ENCODE measurements around the gene C20orf173. TPM values are rescaled to one million over a fixed set of nuclear protein-coding genes. Genes with fewer than 3 reads are reported as not detected.
A peak's percentile ranks its signal among the peaks of the same experiment; 100 is the strongest.
"Not testable (repeated sequence)": the region's sequence is repeated elsewhere in the genome, so short reads cannot be mapped to it uniquely, and the experiment has no call there.

C20orf173 gene
- total and polyA plus RNA-seq, 4 donors: not detected

- 49% methylated on average over 11 of the region's 11 CpGs for WGBS (ENCODE audit: insufficient coverage)
- no peak overlapping the region for H3K27ac ChIP-seq (ENCODE audit: low read depth, low read length)
- no peaks in the 10 kb centered on the region for H3K27me3 ChIP-seq (ENCODE audit: control insufficient read depth, insufficient read depth, low read length)
- peaks cover 14% of the 10 kb centered on the region for H3K4me1 ChIP-seq (ENCODE audit: control insufficient read depth, insufficient read depth, low read length)
- peaks cover 14% of the 10 kb centered on the region for H3K36me3 ChIP-seq (ENCODE audit: control insufficient read depth, insufficient read depth, low read length)
- peak in 3 of 6 donors; percentile 11 to 89 (median 44) for DNase-seq (ENCODE audit: low read depth in 4 of 6, low spot score in 6 of 6)
- no peaks in the 10 kb centered on the region for H3K9me3 ChIP-seq (ENCODE audit: control insufficient read depth, insufficient read depth, low read length)
- H3K4me3 ChIP-seq (ENCODE audit: low read depth, low read length): no peak overlapping the region
Measured at GRCh38 chr20:35539756-35540212, 10.3 kb upstream of the C20orf173 start.

GRCh38 chr20:35527122-35527769 is 2.2 kb downstream of the C20orf173 start:
- H3K27ac ChIP-seq (ENCODE audit: low read depth, low read length): no peak overlapping the region
- peaks cover 2% of the 10 kb centered on the region for H3K9me3 ChIP-seq (ENCODE audit: control insufficient read depth, insufficient read depth, low read length)
- no peaks in the 10 kb centered on the region for H3K4me1 ChIP-seq (ENCODE audit: control insufficient read depth, insufficient read depth, low read length)
- 54% methylated on average over 4 of the region's 12 CpGs for WGBS (ENCODE audit: insufficient coverage)
- H3K36me3 ChIP-seq (ENCODE audit: control insufficient read depth, insufficient read depth, low read length): no peaks in the 10 kb centered on the region
- no peak for DNase-seq (ENCODE audit: low read depth in 4 of 6, low spot score in 6 of 6)
- H3K27me3 ChIP-seq (ENCODE audit: control insufficient read depth, insufficient read depth, low read length): no peaks in the 10 kb centered on the region
- no peak overlapping the region for H3K4me3 ChIP-seq (ENCODE audit: low read depth, low read length)

- Histone ChIP-seq H3K4me3 (ENCODE audit: low read depth, low read length) (no peak overlapping the region), H3K4me1 (ENCODE audit: control insufficient read depth, insufficient read depth, low read length) (no peaks in the 10 kb centered on the region), H3K27me3 (ENCODE audit: control insufficient read depth, insufficient read depth, low read length) (no peaks in the 10 kb centered on the region), H3K9me3 (ENCODE audit: control insufficient read depth, insufficient read depth, low read length) (peaks cover 2% of the 10 kb centered on the region), H3K36me3 (ENCODE audit: control insufficient read depth, insufficient read depth, low read length) (no peaks in the 10 kb centered on the region), H3K27ac (ENCODE audit: low read depth, low read length) (no peak overlapping the region)
- DNase-seq (ENCODE audit: low read depth in 4 of 6, low spot score in 6 of 6): no peak
- WGBS (ENCODE audit: insufficient coverage): 100% methylated on average over 1 of the region's 1 CpG
Measured at GRCh38 chr20:35525639-35526038, 3.8 kb downstream of the C20orf173 start.

- Histone ChIP-seq H3K27ac (ENCODE audit: low read depth, low read length) (no peak overlapping the region), H3K27me3 (ENCODE audit: control insufficient read depth, insufficient read depth, low read length) (no peaks in the 10 kb centered on the region), H3K9me3 (ENCODE audit: control insufficient read depth, insufficient read depth, low read length) (peaks cover 2% of the 10 kb centered on the region), H3K4me1 (ENCODE audit: control insufficient read depth, insufficient read depth, low read length) (no peaks in the 10 kb centered on the region), H3K4me3 (ENCODE audit: low read depth, low read length) (no peak overlapping the region), H3K36me3 (ENCODE audit: control insufficient read depth, insufficient read depth, low read length) (no peaks in the 10 kb centered on the region)
- no peak for DNase-seq (ENCODE audit: low read depth in 4 of 6, low spot score in 6 of 6)
- WGBS (ENCODE audit: insufficient coverage): 94% methylated on average over 4 of the region's 6 CpGs
Measured at GRCh38 chr20:35523298-35523888, 6.1 kb downstream of the C20orf173 start.

- Histone ChIP-seq H3K4me1 (ENCODE audit: control insufficient read depth, insufficient read depth, low read length) (peaks cover 5% of the 10 kb centered on the region), H3K4me3 (ENCODE audit: low read depth, low read length) (no peak overlapping the region), H3K27me3 (ENCODE audit: control insufficient read depth, insufficient read depth, low read length) (no peaks in the 10 kb centered on the region), H3K27ac (ENCODE audit: low read depth, low read length) (no peak overlapping the region), H3K36me3 (ENCODE audit: control insufficient read depth, insufficient read depth, low read length) (peaks cover 17% of the 10 kb centered on the region), H3K9me3 (ENCODE audit: control insufficient read depth, insufficient read depth, low read length) (no peaks in the 10 kb centered on the region)
- 95% methylated on average over 4 of the region's 9 CpGs for WGBS (ENCODE audit: insufficient coverage)
- no peak for DNase-seq (ENCODE audit: low read depth in 4 of 6, low spot score in 6 of 6)
Measured at GRCh38 chr20:35518955-35519354, 10.5 kb downstream of the C20orf173 start.

GRCh38 chr20:35517767-35518166 is 11.7 kb downstream of the C20orf173 start:
- H3K27ac ChIP-seq (ENCODE audit: low read depth, low read length); H3K4me3 ChIP-seq (ENCODE audit: low read depth, low read length); DNase-seq (ENCODE audit: low read depth in 4 of 6, low spot score in 6 of 6); H3K9me3 ChIP-seq (ENCODE audit: control insufficient read depth, insufficient read depth, low read length); H3K27me3 ChIP-seq (ENCODE audit: control insufficient read depth, insufficient read depth, low read length); H3K4me1 ChIP-seq (ENCODE audit: control insufficient read depth, insufficient read depth, low read length): not testable (repeated sequence)
- H3K36me3 ChIP-seq (ENCODE audit: control insufficient read depth, insufficient read depth, low read length): peaks cover 23% of the 10 kb centered on the region
- WGBS (ENCODE audit: insufficient coverage): 71% methylated on average over 4 of the region's 5 CpGs

- WGBS (ENCODE audit: insufficient coverage): 10% methylated on average over 1 of the region's 1 CpG
Measured at GRCh38 chr20:35517125-35517524, 12.3 kb downstream of the C20orf173 start.

GRCh38 chr20:35515949-35516645 is 13.4 kb downstream of the C20orf173 start:
- H3K27ac ChIP-seq (ENCODE audit: low read depth, low read length): no peak overlapping the region
- H3K36me3 ChIP-seq (ENCODE audit: control insufficient read depth, insufficient read depth, low read length): peaks cover 36% of the 10 kb centered on the region
- H3K27me3 ChIP-seq (ENCODE audit: control insufficient read depth, insufficient read depth, low read length): no peaks in the 10 kb centered on the region
- DNase-seq (ENCODE audit: low read depth in 4 of 6, low spot score in 6 of 6): peak in 1 of 6 donors; percentile 38
- no peaks in the 10 kb centered on the region for H3K9me3 ChIP-seq (ENCODE audit: control insufficient read depth, insufficient read depth, low read length)
- WGBS (ENCODE audit: insufficient coverage): no CpG with 5 or more reads among the region's 3 CpGs
- H3K4me1 ChIP-seq (ENCODE audit: control insufficient read depth, insufficient read depth, low read length): peaks cover 5% of the 10 kb centered on the region
- H3K4me3 ChIP-seq (ENCODE audit: low read depth, low read length): no peak overlapping the region

More at GRCh38 chr20:35517125-35517524, 12.3 kb downstream of the C20orf173 start:
- H3K36me3 ChIP-seq (ENCODE audit: control insufficient read depth, insufficient read depth, low read length): peaks cover 30% of the 10 kb centered on the region
- peaks cover 5% of the 10 kb centered on the region for H3K4me1 ChIP-seq (ENCODE audit: control insufficient read depth, insufficient read depth, low read length)
- no peak for DNase-seq (ENCODE audit: low read depth in 4 of 6, low spot score in 6 of 6)
- no peak overlapping the region for H3K27ac ChIP-seq (ENCODE audit: low read depth, low read length)
- H3K4me3 ChIP-seq (ENCODE audit: low read depth, low read length): no peak overlapping the region
- no peaks in the 10 kb centered on the region for H3K27me3 ChIP-seq (ENCODE audit: control insufficient read depth, insufficient read depth, low read length)
- no peaks in the 10 kb centered on the region for H3K9me3 ChIP-seq (ENCODE audit: control insufficient read depth, insufficient read depth, low read length)

- WGBS (ENCODE audit: insufficient coverage): 96% methylated on average over 3 of the region's 4 CpGs
- Histone ChIP-seq H3K27ac (ENCODE audit: low read depth, low read length) (no peak overlapping the region), H3K36me3 (ENCODE audit: control insufficient read depth, insufficient read depth, low read length) (peaks cover 44% of the 10 kb centered on the region), H3K4me1 (ENCODE audit: control insufficient read depth, insufficient read depth, low read length) (peaks cover 5% of the 10 kb centered on the region), H3K4me3 (ENCODE audit: low read depth, low read length) (no peak overlapping the region), H3K27me3 (ENCODE audit: control insufficient read depth, insufficient read depth, low read length) (no peaks in the 10 kb centered on the region), H3K9me3 (ENCODE audit: control insufficient read depth, insufficient read depth, low read length) (no peaks in the 10 kb centered on the region)
- DNase-seq (ENCODE audit: low read depth in 4 of 6, low spot score in 6 of 6): no peak
Measured at GRCh38 chr20:35515341-35515740, 14.1 kb downstream of the C20orf173 start.

All from spinal cord (tissue), 10 donors.